Esophagus muscularis mucosa (tissue), 4 donors: Measurements from ENCODE around the gene SLN. TPM values are rescaled to one million over a fixed set of nuclear protein-coding genes. Genes with fewer than 3 reads are reported as not detected.

Experiments used
- DNase-seq: peaks from one replicate; pipeline ENCODE4 v3.0.0-alpha.2; 2017; ENCODE audit errors: extremely low spot score
- H3K27ac ChIP-seq, 4 donors: fragments of 200-600 bp; sonication (generic); replicated peaks in 1 of 4; 1 replicate in 3 of 4; 2 replicates in 1 of 4; pipeline ENCODE4 v1.5.1; 2016 to 2019; ENCODE audit warnings: mild to moderate bottlenecking in 1 of 4
- H3K27me3 ChIP-seq, 4 donors: fragments of 200-600 bp; sonication (generic); one replicate each; pipeline versions ENCODE4 v1.5.1 to v1.6.0; 2016 to 2019
- H3K36me3 ChIP-seq, 4 donors: fragments of 200-600 bp; sonication (generic); one replicate each; pipeline ENCODE4 v1.5.1; 2016 to 2019
- H3K4me1 ChIP-seq, 4 donors: fragments of 200-600 bp; sonication (generic); one replicate each; pipeline ENCODE4 v1.5.1; 2016 to 2019
- H3K4me3 ChIP-seq, 4 donors: fragments of 200-600 bp; sonication (generic); 1 replicate in 2 of 4; 2 replicates in 2 of 4; pipeline ENCODE4 v1.5.1; 2016 to 2019; ENCODE audit warnings: mild to moderate bottlenecking in 4 of 4, moderate library complexity in 1 of 4
- H3K9me3 ChIP-seq, 4 donors: fragments of 200-600 bp; sonication (generic); 1 replicate in 3 of 4; 2 replicates in 1 of 4; pipeline ENCODE4 v1.5.1; 2016 to 2019
- EP300 ChIP-seq: sonication (generic); formaldehyde crosslinking; IDR thresholded peaks from one replicate; pipeline ENCODE4 v1.6.1; 2017; ENCODE audit warnings: antibody characterized with exemption
- POLR2A ChIP-seq: fragments of 450-650 bp; IDR thresholded peaks from one replicate; pipeline ENCODE4 v1.6.1; 2017; ENCODE audit warnings: antibody characterized with exemption, moderate library complexity, mild to moderate bottlenecking, low read depth
- POLR2AphosphoS5 ChIP-seq, 2 donors: sonication (generic); formaldehyde crosslinking; IDR thresholded peaks; one replicate each; pipeline ENCODE4 v1.6.1; 2017; ENCODE audit warnings: antibody characterized with exemption in 2 of 2
- WGBS: methylation state at CpG from one replicate; pipeline ENCODE4 v1.1.5; 2018; 5-methylcytosine and 5-hydroxymethylcytosine counted together
- intact Hi-C: fragments of 100-400 bp; cut with DNase I; formaldehyde crosslinking; loops from one replicate; pipeline ENCODE4 v1.15.1; 2023
- total RNA-seq, 4 donors: library from RNA; depleted of rRNA; stranded (reverse); fragments of >200 nt; gene quantifications; one replicate each; pipeline versions ENCODE4 v1.1.0 to v1.2.1, GENCODE V29; 2016
- TF ChIP-seq, protein P1 (sequence below), 3 experiments: fragments of 200-600 bp in 2 of 3; fragments of 450-650 bp in 1 of 3; sonication (generic) in 2 of 3; IDR thresholded peaks; one replicate each; pipeline ENCODE4 v1.5.1; 2017 to 2019; ENCODE audit warnings: antibody characterized with exemption in 3 of 3, mild to moderate bottlenecking in 2 of 3, moderate library complexity in 1 of 3

SLN gene
- total RNA-seq, 4 donors from 2014 or later = 0.65 TPM; not detected in 3

DNA sequence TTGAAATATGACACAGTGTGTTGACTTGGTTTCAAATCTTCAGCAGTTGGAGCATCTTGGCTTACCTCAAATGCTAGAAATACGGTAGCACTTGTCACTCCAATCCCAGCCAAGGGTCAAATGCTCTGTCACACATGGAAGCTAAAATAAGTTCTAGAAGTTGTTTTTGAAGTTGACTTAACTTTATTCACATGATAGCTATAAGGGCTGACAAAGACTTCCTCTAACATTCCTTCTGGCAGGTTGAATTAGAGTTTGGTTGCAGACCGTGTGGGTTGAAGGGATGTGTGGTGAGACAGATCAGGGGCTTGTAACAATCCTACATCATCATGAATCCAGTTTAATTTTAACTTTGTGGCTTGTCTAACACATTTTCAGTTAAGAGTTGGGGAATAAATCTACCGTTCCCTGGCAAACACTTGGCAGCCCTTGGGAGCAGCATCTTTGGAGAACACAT lies 4.6 kb downstream of the SLN start:
- Histone ChIP-seq H3K27ac (no peak overlapping the region), H3K36me3 (no peaks in the 10 kb centered on the region), H3K27me3 (no peaks in the 10 kb centered on the region), H3K9me3 (no peaks in the 10 kb centered on the region), H3K4me1 (peaks cover 0 to 12% (median 0%) of the 10 kb centered on the region in 4 donors), H3K4me3 (no peak overlapping the region)
- no peak for DNase-seq
- intact Hi-C loops = no loop called here
- WGBS = 67% methylated on average over 3 of the region's 3 CpGs
- TF ChIP-seq, protein P1, sequence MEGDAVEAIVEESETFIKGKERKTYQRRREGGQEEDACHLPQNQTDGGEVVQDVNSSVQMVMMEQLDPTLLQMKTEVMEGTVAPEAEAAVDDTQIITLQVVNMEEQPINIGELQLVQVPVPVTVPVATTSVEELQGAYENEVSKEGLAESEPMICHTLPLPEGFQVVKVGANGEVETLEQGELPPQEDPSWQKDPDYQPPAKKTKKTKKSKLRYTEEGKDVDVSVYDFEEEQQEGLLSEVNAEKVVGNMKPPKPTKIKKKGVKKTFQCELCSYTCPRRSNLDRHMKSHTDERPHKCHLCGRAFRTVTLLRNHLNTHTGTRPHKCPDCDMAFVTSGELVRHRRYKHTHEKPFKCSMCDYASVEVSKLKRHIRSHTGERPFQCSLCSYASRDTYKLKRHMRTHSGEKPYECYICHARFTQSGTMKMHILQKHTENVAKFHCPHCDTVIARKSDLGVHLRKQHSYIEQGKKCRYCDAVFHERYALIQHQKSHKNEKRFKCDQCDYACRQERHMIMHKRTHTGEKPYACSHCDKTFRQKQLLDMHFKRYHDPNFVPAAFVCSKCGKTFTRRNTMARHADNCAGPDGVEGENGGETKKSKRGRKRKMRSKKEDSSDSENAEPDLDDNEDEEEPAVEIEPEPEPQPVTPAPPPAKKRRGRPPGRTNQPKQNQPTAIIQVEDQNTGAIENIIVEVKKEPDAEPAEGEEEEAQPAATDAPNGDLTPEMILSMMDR (IDR thresholded peaks at IDR 0.05) = no peak
- TF ChIP-seq EP300 = no peak
- no peak for TF ChIP-seq POLR2AphosphoS5 (IDR thresholded peaks at IDR 0.05)
- TF ChIP-seq POLR2A = no peak

- Histone ChIP-seq H3K4me1 (peaks cover 0 to 12% (median 0%) of the 10 kb centered on the region in 4 donors), H3K4me3 (no peak overlapping the region), H3K27me3 (no peaks in the 10 kb centered on the region), H3K27ac (no peak overlapping the region), H3K9me3 (no peaks in the 10 kb centered on the region), H3K36me3 (no peaks in the 10 kb centered on the region)
- intact Hi-C loops = no loop called here
- DNase-seq = no peak
- TF ChIP-seq EP300 = no peak
- no peak for TF ChIP-seq POLR2AphosphoS5 (IDR thresholded peaks at IDR 0.05)
- no peak for TF ChIP-seq POLR2A
- TF ChIP-seq, protein P1 (IDR thresholded peaks at IDR 0.05) = no peak
- 44% methylated on average over 2 of the region's 2 CpGs for WGBS
These were observed 5.3 kb downstream of the SLN start for GRCh38 chr11:107706531-107706930.

GRCh38 chr11:107705027-107705426 lies 6.8 kb downstream of the SLN start:
- TF ChIP-seq, protein P1 (IDR thresholded peaks at IDR 0.05) = no peak
- no peak for TF ChIP-seq POLR2AphosphoS5 (IDR thresholded peaks at IDR 0.05)
- TF ChIP-seq EP300 = no peak
- no peak for TF ChIP-seq POLR2A
- WGBS = 67% methylated on average over 2 of the region's 2 CpGs
- intact Hi-C loops = no loop called here

DNA sequence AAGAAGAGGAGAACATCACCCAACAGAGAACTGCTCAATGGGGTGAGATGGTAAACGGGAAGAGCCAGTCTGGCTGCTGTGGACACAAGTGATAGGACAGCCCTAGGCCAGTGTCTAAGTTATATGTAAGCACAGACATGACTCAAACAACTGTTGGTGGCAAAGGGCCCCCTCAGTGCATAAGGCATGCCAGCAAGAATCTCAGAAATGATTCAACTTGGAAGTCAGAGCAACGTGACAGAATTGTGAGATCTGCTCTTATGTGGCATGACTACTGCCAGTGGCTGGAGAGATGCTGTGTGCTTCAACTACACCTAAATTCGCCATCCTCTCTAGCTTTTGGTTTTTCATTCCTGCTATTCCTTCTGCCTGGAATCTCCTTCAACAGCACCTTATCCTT lies 7.4 kb downstream of the SLN start:
- H3K36me3 ChIP-seq = no peaks in the 10 kb centered on the region
- H3K4me1 ChIP-seq = peaks cover 0 to 12% (median 0%) of the 10 kb centered on the region in 4 donors
- intact Hi-C loops = no loop called here
- WGBS = 80% methylated on average over 3 of the region's 3 CpGs
- no peak overlapping the region for H3K27ac ChIP-seq
- TF ChIP-seq EP300 (no peak), POLR2AphosphoS5 (IDR thresholded peaks at IDR 0.05) (no peak), POLR2A (no peak)
- TF ChIP-seq, protein P1 (IDR thresholded peaks at IDR 0.05) = no peak
- no peak for DNase-seq
- H3K4me3 ChIP-seq = no peak overlapping the region
- no peaks in the 10 kb centered on the region for H3K9me3 ChIP-seq
- no peaks in the 10 kb centered on the region for H3K27me3 ChIP-seq

More at GRCh38 chr11:107705027-107705426, 6.8 kb downstream of the SLN start:
- Histone ChIP-seq H3K36me3 (no peaks in the 10 kb centered on the region), H3K4me1 (peaks cover 0 to 12% (median 0%) of the 10 kb centered on the region in 4 donors), H3K9me3 (no peaks in the 10 kb centered on the region), H3K4me3 (no peak overlapping the region), H3K27me3 (no peaks in the 10 kb centered on the region), H3K27ac (no peak overlapping the region)
- DNase-seq = no peak

GRCh38 chr11:107702723-107703122 lies 9.1 kb downstream of the SLN start:
- TF ChIP-seq POLR2A = no peak
- TF ChIP-seq EP300 = no peak
- TF ChIP-seq, protein P1 (IDR thresholded peaks at IDR 0.05) = no peak
- TF ChIP-seq POLR2AphosphoS5 (IDR thresholded peaks at IDR 0.05) = no peak
- Histone ChIP-seq H3K4me1 (peaks cover 0 to 12% (median 0%) of the 10 kb centered on the region in 4 donors), H3K27ac (no peak overlapping the region), H3K36me3 (no peaks in the 10 kb centered on the region), H3K9me3 (no peaks in the 10 kb centered on the region), H3K27me3 (no peaks in the 10 kb centered on the region), H3K4me3 (no peak overlapping the region)
- WGBS = 40% methylated on average over 2 of the region's 2 CpGs
- intact Hi-C loops = no loop called here
- DNase-seq = no peak
